Hematopoietic multipotent progenitor cell treated with erythropoietin and hydrocortisone succinate and interleukin-3 and kit ligand, for 6 days (in vitro differentiated cells): ENCODE data around the gene TENM4.
A peak's percentile ranks its signal among the peaks of the same experiment; 100 is the strongest.

Source experiments
- DNase-seq: peaks from one replicate; pipeline ENCODE4 v3.0.0-alpha.2; 2015

TENM4 gene

GRCh38 chr11:79336797-79337517 lies 103.9 kb downstream of the TENM4 start:
- DNase-seq = no peak

GRCh38 chr11:79335681-79336080 lies 105.1 kb downstream of the TENM4 start:
- no peak for DNase-seq

- DNase-seq = no peak
Observed at GRCh38 chr11:79333355-79333754, 107.5 kb downstream of the TENM4 start.

- DNase-seq = no peak
Observed at GRCh38 chr11:79332017-79332416, 108.8 kb downstream of the TENM4 start.

- DNase-seq = no peak
Observed at GRCh38 chr11:79331203-79331901, 109.5 kb downstream of the TENM4 start.

- DNase-seq = no peak
Observed at GRCh38 chr11:79330651-79331050, 110.2 kb downstream of the TENM4 start.

GRCh38 chr11:79329561-79329960 lies 111.3 kb downstream of the TENM4 start:
- no peak for DNase-seq

GRCh38 chr11:79328402-79328801 lies 112.4 kb downstream of the TENM4 start:
- DNase-seq = no peak

- DNase-seq = no peak
Observed at GRCh38 chr11:79325851-79326250, 115.0 kb downstream of the TENM4 start.

GRCh38 chr11:79321263-79321662 lies 119.6 kb downstream of the TENM4 start:
- no peak for DNase-seq

GRCh38 chr11:79314906-79315689 lies 125.7 kb downstream of the TENM4 start:
- DNase-seq = peak; percentile 7

- no peak for DNase-seq
Observed at GRCh38 chr11:79313530-79313913, 127.3 kb downstream of the TENM4 start.

- no peak for DNase-seq
Observed at GRCh38 chr11:79312617-79313529, 128.0 kb downstream of the TENM4 start.

- DNase-seq = no peak
Observed at GRCh38 chr11:79311461-79311860, 129.4 kb downstream of the TENM4 start.

GRCh38 chr11:79309407-79309806 lies 131.4 kb downstream of the TENM4 start:
- no peak for DNase-seq

- DNase-seq = no peak
Observed at GRCh38 chr11:79308429-79308828, 132.4 kb downstream of the TENM4 start.

- no peak for DNase-seq
Observed at GRCh38 chr11:79304599-79305212, 136.1 kb downstream of the TENM4 start.

- no peak for DNase-seq
Observed at GRCh38 chr11:79296141-79296540, 144.7 kb downstream of the TENM4 start.

- DNase-seq = no peak
Observed at GRCh38 chr11:79294845-79295731, 145.7 kb downstream of the TENM4 start.

GRCh38 chr11:79291948-79292347 lies 148.9 kb downstream of the TENM4 start:
- no peak for DNase-seq

GRCh38 chr11:79290761-79291160 lies 150.1 kb downstream of the TENM4 start:
- no peak for DNase-seq
